NOMO-1 treated with dmso at 0.1 percent for 144 hours (cell line): ENCODE data around the gene CYP27B1.

Experiments
- DNase-seq: peaks from one replicate; lab custom pipeline; 2025; ENCODE audit not compliant: unreplicated experiment; lab: John Stamatoyannopoulos, UW

The CYP27B1 gene

GRCh38 chr12:57751788-57752667 is 14.8 kb downstream of the CYP27B1 start, which contains the start of gene CDK4:
TSS of gene CDK4 (minus strand) at chr12:57752310. CDS start at chr12:57751717, 593 bp downstream.
- DNase-seq: peak; percentile 99

- no peak for DNase-seq
These were observed 15.5 kb downstream of the CYP27B1 start for GRCh38 chr12:57751432-57751787.

- DNase-seq: no peak
These were observed 16.1 kb downstream of the CYP27B1 start for GRCh38 chr12:57750561-57751431.

- no peak for DNase-seq
These were observed 17.8 kb downstream of the CYP27B1 start for GRCh38 chr12:57749061-57749460.

- no peak for DNase-seq
These were observed 20.9 kb downstream of the CYP27B1 start for GRCh38 chr12:57746025-57746424.

GRCh38 chr12:57745485-57745881 is 21.4 kb downstream of the CYP27B1 start:
- no peak for DNase-seq

- peak; percentile 97 for DNase-seq
These were observed 21.9 kb downstream of the CYP27B1 start, which contains the start of gene TSPAN31 for GRCh38 chr12:57744777-57745484. TSS of gene TSPAN31 (plus strand) at chr12:57745039. CDS start at chr12:57745155, 116 bp downstream.

- peak; percentile 42 for DNase-seq
These were observed 22.6 kb downstream of the CYP27B1 start for GRCh38 chr12:57744194-57744776.

- no peak for DNase-seq
These were observed 23.1 kb downstream of the CYP27B1 start for GRCh38 chr12:57743769-57744168.

GRCh38 chr12:57741844-57742738 is 24.8 kb downstream of the CYP27B1 start:
- peak; percentile 48 for DNase-seq

- DNase-seq: no peak
These were observed 25.5 kb downstream of the CYP27B1 start for GRCh38 chr12:57741413-57741789.

- no peak for DNase-seq
These were observed 26.0 kb downstream of the CYP27B1 start for GRCh38 chr12:57740656-57741412.

- no peak for DNase-seq
These were observed 26.9 kb downstream of the CYP27B1 start for GRCh38 chr12:57739914-57740538.

GRCh38 chr12:57739387-57739786 is 27.5 kb downstream of the CYP27B1 start:
- no peak for DNase-seq

- no peak for DNase-seq
These were observed 28.1 kb downstream of the CYP27B1 start, which contains the start of gene AGAP2 for GRCh38 chr12:57738661-57739237. TSS of gene AGAP2 (minus strand) at chr12:57738742. CDS start at chr12:57738246, 496 bp downstream.

- no peak for DNase-seq
These were observed 29.1 kb downstream of the CYP27B1 start for GRCh38 chr12:57737467-57738460.
